ENCODE results near the gene MYO3B. TPM values are rescaled to one million over a fixed set of nuclear protein-coding genes. Genes with fewer than 3 reads are reported as not detected.

The MYO3B gene
- total RNA-seq, 2 donors from 2014 or later: 0.09 to 0.74 TPM

- no peak for DNase-seq (ENCODE audit: low spot score)
- no peak for TF ChIP-seq POLR2AphosphoS5 (IDR thresholded peaks at IDR 0.05)
- no peak for TF ChIP-seq POLR2A (IDR thresholded peaks at IDR 0.05)
- no peak for TF ChIP-seq CTCF (IDR thresholded peaks at IDR 0.05)
- 95% methylated on average over 3 of the region's 3 CpGs for WGBS
- Histone ChIP-seq H3K9me3 (no peaks in the 10 kb centered on the region), H3K4me1 (replicated peaks) (no peaks in the 10 kb centered on the region), H3K27ac (no peak overlapping the region), H3K36me3 (no peaks in the 10 kb centered on the region), H3K27me3 (replicated peaks; ENCODE audit: insufficient read depth) (no peaks in the 10 kb centered on the region), H3K4me3 (no peak overlapping the region)
- intact Hi-C loops (cut with DNase I): no loop called here
These were observed 67.4 kb downstream of the MYO3B start for GRCh38 chr2:170245312-170245711.

- H3K9me3 ChIP-seq: no peaks in the 10 kb centered on the region
- no peak for TF ChIP-seq POLR2AphosphoS5 (IDR thresholded peaks at IDR 0.05)
- TF ChIP-seq POLR2A (IDR thresholded peaks at IDR 0.05): no peak
- no peak for TF ChIP-seq CTCF (IDR thresholded peaks at IDR 0.05)
- no peaks in the 10 kb centered on the region for H3K4me1 ChIP-seq (replicated peaks)
- no peak overlapping the region for H3K27ac ChIP-seq
- H3K27me3 ChIP-seq (replicated peaks; ENCODE audit: insufficient read depth): no peaks in the 10 kb centered on the region
- no peak overlapping the region for H3K4me3 ChIP-seq
- 95% methylated on average over 3 of the region's 3 CpGs for WGBS
- H3K36me3 ChIP-seq: no peaks in the 10 kb centered on the region
- intact Hi-C loops (cut with DNase I): no loop called here
- DNase-seq (ENCODE audit: low spot score): no peak
These were observed 69.4 kb downstream of the MYO3B start for GRCh38 chr2:170247333-170247732.

- Histone ChIP-seq H3K9me3 (no peaks in the 10 kb centered on the region), H3K27me3 (replicated peaks; ENCODE audit: insufficient read depth) (no peaks in the 10 kb centered on the region), H3K4me1 (replicated peaks) (no peaks in the 10 kb centered on the region), H3K4me3 (no peak overlapping the region), H3K36me3 (no peaks in the 10 kb centered on the region), H3K27ac (no peak overlapping the region)
- no peak for DNase-seq (ENCODE audit: low spot score)
- TF ChIP-seq POLR2AphosphoS5 (IDR thresholded peaks at IDR 0.05): no peak
- no peak for TF ChIP-seq POLR2A (IDR thresholded peaks at IDR 0.05)
- no peak for TF ChIP-seq CTCF (IDR thresholded peaks at IDR 0.05)
- intact Hi-C loops (cut with DNase I): no loop called here
- WGBS: 83% methylated on average over 1 of the region's 1 CpG
These were observed 70.0 kb downstream of the MYO3B start for GRCh38 chr2:170247882-170248393.

- no peaks in the 10 kb centered on the region for H3K4me1 ChIP-seq (replicated peaks)
- no peak for DNase-seq (ENCODE audit: low spot score)
- no peak overlapping the region for H3K27ac ChIP-seq
- 44% methylated on average over 4 of the region's 4 CpGs for WGBS
- H3K36me3 ChIP-seq: no peaks in the 10 kb centered on the region
- H3K4me3 ChIP-seq: no peak overlapping the region
- intact Hi-C loops (cut with DNase I): no loop called here
- no peaks in the 10 kb centered on the region for H3K9me3 ChIP-seq
- TF ChIP-seq CTCF (IDR thresholded peaks at IDR 0.05): no peak
- no peaks in the 10 kb centered on the region for H3K27me3 ChIP-seq (replicated peaks; ENCODE audit: insufficient read depth)
These were observed 70.8 kb downstream of the MYO3B start for GRCh38 chr2:170248574-170249393.

GRCh38 chr2:170249761-170250160, 71.8 kb downstream of the MYO3B start:
- H3K27me3 ChIP-seq (replicated peaks; ENCODE audit: insufficient read depth): no peaks in the 10 kb centered on the region
- no peaks in the 10 kb centered on the region for H3K9me3 ChIP-seq
- no peak for TF ChIP-seq CTCF (IDR thresholded peaks at IDR 0.05)
- no peak for TF ChIP-seq POLR2AphosphoS5 (IDR thresholded peaks at IDR 0.05)
- TF ChIP-seq POLR2A (IDR thresholded peaks at IDR 0.05): no peak
- intact Hi-C loops (cut with DNase I): no loop called here
- no peak overlapping the region for H3K27ac ChIP-seq
- DNase-seq (ENCODE audit: low spot score): no peak
- H3K36me3 ChIP-seq: no peaks in the 10 kb centered on the region
- no peaks in the 10 kb centered on the region for H3K4me1 ChIP-seq (replicated peaks)
- 72% methylated on average over 2 of the region's 2 CpGs for WGBS
- no peak overlapping the region for H3K4me3 ChIP-seq

All from prostate gland (tissue), 2 donors.